Measurements from ENCODE around the gene TGFB1. TPM values are rescaled to one million over a fixed set of nuclear protein-coding genes. Genes with fewer than 3 reads are reported as not detected.
"Not testable (repeated sequence)": the region's sequence is repeated elsewhere in the genome, so short reads cannot be mapped to it uniquely, and the experiment has no call there.

TGFB1 gene
- total RNA-seq, 1 experiment from 2014 or later = 17.5 TPM

DNA sequence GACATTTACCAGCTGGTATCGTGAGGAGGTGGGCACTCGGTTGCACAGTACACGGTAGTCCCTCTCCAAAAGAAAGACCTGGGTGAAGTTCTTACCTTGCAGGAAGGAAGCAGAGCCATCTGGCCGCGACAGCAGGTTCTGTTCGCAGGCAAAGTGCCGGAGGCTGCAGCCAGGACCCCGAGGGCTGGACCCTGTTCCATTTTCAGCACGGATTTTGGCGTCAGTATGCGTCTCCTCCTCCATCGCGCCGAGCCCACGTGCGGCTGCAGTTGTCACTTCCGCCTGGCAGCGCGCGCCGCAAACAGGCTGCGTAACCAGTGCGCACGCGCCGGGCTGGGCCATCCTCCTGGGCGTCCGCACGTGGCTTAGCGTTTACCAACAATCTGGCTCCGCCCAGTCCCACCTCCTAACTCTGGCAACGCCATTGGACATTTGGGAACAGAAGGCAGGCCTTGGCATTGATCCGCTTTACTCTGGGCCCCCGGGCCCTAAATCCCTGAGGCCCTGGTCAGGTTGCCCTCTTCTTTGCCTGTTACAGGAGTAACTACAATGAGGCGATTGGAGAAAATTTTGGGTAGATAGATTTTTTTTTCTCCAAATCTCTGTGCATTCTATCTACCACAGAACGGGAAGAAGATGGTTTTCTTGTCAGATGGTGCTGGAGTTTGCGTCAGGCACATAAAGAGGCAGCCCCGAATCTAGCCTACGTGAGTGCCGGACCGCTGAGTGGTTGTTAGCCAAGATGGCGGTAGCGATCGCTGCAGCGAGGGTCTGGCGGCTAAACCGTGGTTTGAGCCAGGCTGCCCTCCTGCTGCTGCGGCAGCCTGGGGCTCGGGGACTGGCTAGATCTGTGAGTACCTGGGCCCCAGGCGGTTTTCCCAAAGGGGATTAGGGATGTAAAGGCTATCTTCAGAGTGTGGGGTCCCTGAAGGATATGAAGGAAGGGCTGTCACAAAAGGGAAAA lies 43.6 kb upstream of the TGFB1 start, which contains the start of the genes BCKDHA and EXOSC5:
BCKDHA (plus strand) TSS at position 733 of the 964 bp plus-strand sequence; CDS start at position 743, 10 bp downstream.
EXOSC5 (minus strand) TSS at position 274 of the 964 bp plus-strand sequence; CDS start at position 243, 31 bp downstream.
- no peaks in the 10 kb centered on the region for H3K9me3 ChIP-seq (ENCODE audit: low read length)
- no peaks in the 10 kb centered on the region for H3K27me3 ChIP-seq (ENCODE audit: low read length)
- H3K27ac ChIP-seq (ENCODE audit: low read length) = peak within 1 kb of the TSS; percentile 87
- peak within 1 kb of the TSS; percentile 68 for H2AFZ ChIP-seq (ENCODE audit: low read length)
- DNase-seq = peak; percentile 100
- H3K9ac ChIP-seq (ENCODE audit: low read length) = peak within 1 kb of the TSS; percentile 97
- no peaks in the 10 kb centered on the region for H3K9me2 ChIP-seq (replicated peaks; ENCODE audit: insufficient read depth, low read length)
- H3K4me2 ChIP-seq (ENCODE audit: low read depth, low read length, poor library complexity, severe bottlenecking) = peak within 1 kb of the TSS; percentile 87
- 0 out of 2 replicates have a peak, but pooled peaks cover 8% of the 10 kb centered on the region for H4K20me1 ChIP-seq (ENCODE audit: insufficient read depth, low read depth, low read length)
- H3K4me3 ChIP-seq (ENCODE audit: low read length) = peak within 1 kb of the TSS; percentile 99
- peaks cover 28% of the 10 kb centered on the region for H3K4me1 ChIP-seq (ENCODE audit: low read length)
- H3K36me3 ChIP-seq (ENCODE audit: insufficient read depth, low read length) = no peaks in the 10 kb centered on the region; the same call in 1 of the 2 replicates
- peaks cover 78% of the 10 kb centered on the region for H3K79me2 ChIP-seq (ENCODE audit: low read length)

DNA sequence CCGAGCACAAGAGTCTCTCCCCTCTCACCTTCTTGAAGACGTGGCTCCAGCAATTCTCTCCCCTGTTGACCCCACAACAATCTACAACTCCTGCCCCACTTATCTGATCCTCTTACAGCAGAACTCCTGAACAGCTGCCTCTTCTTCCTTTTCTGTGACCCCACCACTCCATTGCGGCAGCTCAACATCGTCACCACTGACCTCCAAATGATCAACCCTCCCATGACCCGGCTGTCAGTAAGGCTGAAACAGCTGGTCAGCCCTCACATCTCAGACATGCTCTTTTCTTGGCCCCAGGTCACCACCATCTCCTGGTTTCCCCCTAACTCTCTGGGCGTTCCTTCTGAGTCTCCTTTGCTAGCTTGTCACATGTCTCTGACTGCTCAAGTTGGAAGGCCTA lies 41.6 kb upstream of the TGFB1 start:
- no peaks in the 10 kb centered on the region for H3K27me3 ChIP-seq (ENCODE audit: low read length)
- no peak overlapping the region for H3K27ac ChIP-seq (ENCODE audit: low read length)

GRCh38 chr19:41392775-41393174 lies 39.1 kb upstream of the TGFB1 start:
- H3K9me3 ChIP-seq (ENCODE audit: low read length) = no peaks in the 10 kb centered on the region
- peaks cover 44% of the 10 kb centered on the region for H3K79me2 ChIP-seq (ENCODE audit: low read length)
- no peak overlapping the region for H3K4me2 ChIP-seq (ENCODE audit: low read depth, low read length, poor library complexity, severe bottlenecking)
- H4K20me1 ChIP-seq (ENCODE audit: insufficient read depth, low read depth, low read length) = 0 out of 2 replicates have a peak, but pooled peaks cover 8% of the 10 kb centered on the region
- no peak overlapping the region for H3K9ac ChIP-seq (ENCODE audit: low read length)
- H2AFZ ChIP-seq (ENCODE audit: low read length) = no peak overlapping the region
- DNase-seq = no peak
- no peaks in the 10 kb centered on the region for H3K27me3 ChIP-seq (ENCODE audit: low read length)
- no peak overlapping the region for H3K27ac ChIP-seq (ENCODE audit: low read length)
- H3K4me3 ChIP-seq (ENCODE audit: low read length) = no peak overlapping the region
- peaks cover 16% of the 10 kb centered on the region for H3K4me1 ChIP-seq (ENCODE audit: low read length)
- no peaks in the 10 kb centered on the region for H3K9me2 ChIP-seq (replicated peaks; ENCODE audit: insufficient read depth, low read length)
- peaks cover 14% of the 10 kb centered on the region for H3K36me3 ChIP-seq (ENCODE audit: insufficient read depth, low read length)

More for the DNA sequence above, 41.6 kb upstream of the TGFB1 start:
- peak overlapping the region; percentile 78 for H3K9ac ChIP-seq (ENCODE audit: low read length)
- H3K4me1 ChIP-seq (ENCODE audit: low read length) = peaks cover 28% of the 10 kb centered on the region
- H3K79me2 ChIP-seq (ENCODE audit: low read length) = peaks cover 65% of the 10 kb centered on the region
- H4K20me1 ChIP-seq (ENCODE audit: insufficient read depth, low read depth, low read length) = 0 out of 2 replicates have a peak, but pooled peaks cover 8% of the 10 kb centered on the region
- H3K9me2 ChIP-seq (replicated peaks; ENCODE audit: insufficient read depth, low read length) = no peaks in the 10 kb centered on the region
- no peak for DNase-seq
- no peaks in the 10 kb centered on the region for H3K9me3 ChIP-seq (ENCODE audit: low read length)
- no peak overlapping the region for H2AFZ ChIP-seq (ENCODE audit: low read length)
- H3K4me2 ChIP-seq (ENCODE audit: low read depth, low read length, poor library complexity, severe bottlenecking) = peak overlapping the region; percentile 78
- H3K36me3 ChIP-seq (ENCODE audit: insufficient read depth, low read length) = peaks cover 5% of the 10 kb centered on the region
- peak overlapping the region; percentile 99; the same call in 1 of the 2 replicates for H3K4me3 ChIP-seq (ENCODE audit: low read length)

DNA sequence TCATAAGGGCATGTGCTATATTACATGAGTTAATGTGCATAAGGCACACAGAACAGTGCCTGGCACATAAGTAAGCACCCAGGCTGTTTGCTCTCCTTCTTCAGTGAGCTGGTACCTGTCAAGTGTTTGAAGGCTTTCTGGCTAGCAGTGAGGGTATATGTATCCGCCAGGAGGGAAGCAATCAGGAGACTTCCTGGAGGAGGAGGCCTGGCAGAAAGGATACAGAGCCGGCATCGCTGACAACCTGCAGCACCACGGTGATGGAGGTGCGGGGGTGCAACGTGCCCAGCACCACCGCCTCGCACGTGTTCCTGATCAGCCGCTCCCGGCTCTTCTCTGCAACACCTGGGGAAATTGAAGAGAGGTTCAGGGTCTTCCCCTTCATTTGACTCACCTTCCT lies 37.9 kb upstream of the TGFB1 start:
- Histone ChIP-seq H3K4me1 (ENCODE audit: low read length) (peaks cover 16% of the 10 kb centered on the region), H3K9me3 (ENCODE audit: low read length) (no peaks in the 10 kb centered on the region), H3K79me2 (ENCODE audit: low read length) (peaks cover 36% of the 10 kb centered on the region), H4K20me1 (ENCODE audit: insufficient read depth, low read depth, low read length) (0 out of 2 replicates have a peak, but pooled peaks cover 8% of the 10 kb centered on the region), H3K4me2 (ENCODE audit: low read depth, low read length, poor library complexity, severe bottlenecking) (no peak overlapping the region), H3K27me3 (ENCODE audit: low read length) (no peaks in the 10 kb centered on the region), H3K9ac (ENCODE audit: low read length) (no peak overlapping the region), H3K27ac (ENCODE audit: low read length) (no peak overlapping the region), H3K36me3 (ENCODE audit: insufficient read depth, low read length) (peaks cover 14% of the 10 kb centered on the region), H2AFZ (ENCODE audit: low read length) (no peak overlapping the region), H3K9me2 (replicated peaks; ENCODE audit: insufficient read depth, low read length) (no peaks in the 10 kb centered on the region), H3K4me3 (ENCODE audit: low read length) (no peak overlapping the region)
- no peak for DNase-seq

- no peak overlapping the region for H3K4me2 ChIP-seq (ENCODE audit: low read depth, low read length, poor library complexity, severe bottlenecking)
- H3K79me2 ChIP-seq (ENCODE audit: low read length) = no peaks in the 10 kb centered on the region
- no peak overlapping the region for H3K9ac ChIP-seq (ENCODE audit: low read length)
- no peak overlapping the region for H2AFZ ChIP-seq (ENCODE audit: low read length)
- peaks cover 9% of the 10 kb centered on the region; the same call in 1 of the 2 replicates for H3K36me3 ChIP-seq (ENCODE audit: insufficient read depth, low read length)
- H3K27ac ChIP-seq (ENCODE audit: low read length) = no peak overlapping the region
- no peak for DNase-seq
- H3K4me3 ChIP-seq (ENCODE audit: low read length) = no peak overlapping the region
- H3K4me1 ChIP-seq (ENCODE audit: low read length) = no peaks in the 10 kb centered on the region
- no peaks in the 10 kb centered on the region for H4K20me1 ChIP-seq (ENCODE audit: insufficient read depth, low read depth, low read length)
- H3K9me3 ChIP-seq (ENCODE audit: low read length) = no peaks in the 10 kb centered on the region
- H3K9me2 ChIP-seq (replicated peaks; ENCODE audit: insufficient read depth, low read length) = no peaks in the 10 kb centered on the region
- H3K27me3 ChIP-seq (ENCODE audit: low read length) = no peaks in the 10 kb centered on the region
Observed at GRCh38 chr19:41386442-41386841, 32.7 kb upstream of the TGFB1 start.

- Histone ChIP-seq H3K9ac (ENCODE audit: low read length) (no peak overlapping the region), H4K20me1 (ENCODE audit: insufficient read depth, low read depth, low read length) (no peaks in the 10 kb centered on the region), H3K4me1 (ENCODE audit: low read length) (no peaks in the 10 kb centered on the region), H3K36me3 (ENCODE audit: insufficient read depth, low read length) (0 out of 2 replicates have a peak, but pooled peaks cover 7% of the 10 kb centered on the region), H3K9me2 (replicated peaks; ENCODE audit: insufficient read depth, low read length) (no peaks in the 10 kb centered on the region), H2AFZ (ENCODE audit: low read length) (no peak overlapping the region), H3K27ac (ENCODE audit: low read length) (no peak overlapping the region), H3K9me3 (ENCODE audit: low read length) (no peaks in the 10 kb centered on the region), H3K4me2 (ENCODE audit: low read depth, low read length, poor library complexity, severe bottlenecking) (no peak overlapping the region), H3K27me3 (ENCODE audit: low read length) (no peaks in the 10 kb centered on the region), H3K79me2 (ENCODE audit: low read length) (no peaks in the 10 kb centered on the region), H3K4me3 (ENCODE audit: low read length) (no peak overlapping the region)
- no peak for DNase-seq
Observed at GRCh38 chr19:41384351-41384750, 30.6 kb upstream of the TGFB1 start.

GRCh38 chr19:41381536-41381935 lies 27.8 kb upstream of the TGFB1 start:
- H3K9ac ChIP-seq (ENCODE audit: low read length); H3K79me2 ChIP-seq (ENCODE audit: low read length); H3K27ac ChIP-seq (ENCODE audit: low read length); H2AFZ ChIP-seq (ENCODE audit: low read length); H3K27me3 ChIP-seq (ENCODE audit: low read length); H3K4me3 ChIP-seq (ENCODE audit: low read length); H3K4me2 ChIP-seq (ENCODE audit: low read depth, low read length, poor library complexity, severe bottlenecking); H3K36me3 ChIP-seq (ENCODE audit: insufficient read depth, low read length); DNase-seq; H3K4me1 ChIP-seq (ENCODE audit: low read length); H3K9me3 ChIP-seq (ENCODE audit: low read length); H3K9me2 ChIP-seq (replicated peaks; ENCODE audit: insufficient read depth, low read length); H4K20me1 ChIP-seq (ENCODE audit: insufficient read depth, low read depth, low read length): not testable (repeated sequence)
